NB4 (cell line): ENCODE data around the gene RAF1.
"Not testable (repeated sequence)": the region's sequence is repeated elsewhere in the genome, so short reads cannot be mapped to it uniquely, and the experiment has no call there.

Experiments
- DNase-seq: peaks from one replicate; pipeline ENCODE4 v3.0.0; 2010; ENCODE audit warnings: low read depth
- H3K4me3 ChIP-seq: one replicate; pipeline ENCODE4 v1.5.1; 2011; ENCODE audit warnings: mild to moderate bottlenecking, low read depth, low read length, moderate library complexity
- CTCF ChIP-seq: IDR thresholded peaks from one replicate; pipeline ENCODE4 v1.5.1; 2012; ENCODE audit warnings: low read depth, low read length
- MAX ChIP-seq: IDR thresholded peaks from 2 replicates; pipeline ENCODE4 v1.6.1; 2011; ENCODE audit warnings: low read depth, low read length
- MYC ChIP-seq: IDR thresholded peaks from 2 replicates; pipeline ENCODE4 v1.6.1; 2011; ENCODE audit warnings: low read depth, low read length
- POLR2A ChIP-seq: IDR thresholded peaks from 2 replicates; pipeline ENCODE4 v1.6.1; 2011; ENCODE audit warnings: mild to moderate bottlenecking; ENCODE audit not compliant: insufficient read length; ENCODE audit errors: extremely low read depth

RAF1 gene

GRCh38 chr3:12556314-12556689, 107.6 kb downstream of the RAF1 start:
- no peak for DNase-seq

GRCh38 chr3:12553921-12554391, 110.0 kb downstream of the RAF1 start:
- H3K4me3 ChIP-seq = peak overlapping the region; percentile 73
- peak; percentile 25 for TF ChIP-seq POLR2A
- TF ChIP-seq CTCF = no peak
- peak; percentile 65 for DNase-seq

More at GRCh38 chr3:12556314-12556689, 107.6 kb downstream of the RAF1 start:
- peak overlapping the region; percentile 66 for H3K4me3 ChIP-seq
- no peak for TF ChIP-seq POLR2A

- H3K4me3 ChIP-seq = no peak overlapping the region
- DNase-seq = no peak
- no peak for TF ChIP-seq CTCF
These were observed 113.8 kb downstream of the RAF1 start for GRCh38 chr3:12549971-12550760.

- TF ChIP-seq MAX = no peak
- TF ChIP-seq MYC = no peak
- no peak for TF ChIP-seq CTCF
- no peak for DNase-seq
These were observed 118.5 kb downstream of the RAF1 start, which contains the start of gene MKRN2OS for GRCh38 chr3:12545473-12545791. TSS of gene MKRN2OS (minus strand) at chr3:12545499. CDS start at chr3:12545464, 35 bp downstream.

GRCh38 chr3:12544652-12545472, 119.1 kb downstream of the RAF1 start:
- TF ChIP-seq MYC (no peak), CTCF (no peak), POLR2A (no peak), MAX (no peak)
- no peak overlapping the region for H3K4me3 ChIP-seq
- no peak for DNase-seq

More at GRCh38 chr3:12545473-12545791, 118.5 kb downstream of the RAF1 start, which contains the start of gene MKRN2OS:
- no peak within 1 kb of the TSS for H3K4me3 ChIP-seq

GRCh38 chr3:12543497-12543896, 120.4 kb downstream of the RAF1 start:
- not testable (repeated sequence) for H3K4me3 ChIP-seq, DNase-seq

- TF ChIP-seq CTCF (no peak), MYC (no peak), POLR2A (no peak), MAX (no peak)
- no peak for DNase-seq
- H3K4me3 ChIP-seq = no peak overlapping the region
These were observed 122.3 kb downstream of the RAF1 start for GRCh38 chr3:12541625-12542024.
